NCI-H1092 treated with DMSO at 0.1 percent for 48 hours (cell line): Measurements from ENCODE around the gene ACAD11.
A peak's percentile ranks its signal among the peaks of the same experiment; 100 is the strongest.

Source experiments
- DNase-seq: peaks from one replicate; lab custom pipeline; 2025; lab: John Stamatoyannopoulos, UW

The ACAD11 gene

GRCh38 chr3:132555306-132556035 is 104.1 kb downstream of the ACAD11 start:
- no peak for DNase-seq

GRCh38 chr3:132554437-132554836 is 105.2 kb downstream of the ACAD11 start:
- peak; percentile 78 for DNase-seq

DNA sequence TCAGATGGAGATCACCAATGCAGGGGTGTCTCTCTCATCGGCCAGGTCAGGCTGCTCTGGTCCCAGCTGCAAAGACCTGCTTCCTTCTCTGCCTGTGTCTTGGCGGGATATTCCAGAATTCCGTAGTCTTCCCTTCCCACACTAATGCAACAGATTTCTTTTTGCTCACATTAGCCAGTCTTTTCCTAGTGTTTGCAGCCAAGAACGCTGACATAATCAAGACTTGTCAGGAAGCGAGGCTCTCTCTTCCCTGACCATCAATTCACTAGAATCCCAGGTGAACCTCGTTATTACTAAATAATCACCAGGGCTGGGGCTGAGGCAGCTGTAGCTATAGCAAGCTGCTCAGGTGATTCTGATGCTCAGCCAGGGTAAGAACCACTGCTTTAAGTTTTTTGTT is 105.8 kb downstream of the ACAD11 start:
- no peak for DNase-seq

- no peak for DNase-seq
These were observed 108.9 kb downstream of the ACAD11 start for GRCh38 chr3:132550579-132551305.

- DNase-seq, result no peak
These were observed 109.6 kb downstream of the ACAD11 start for GRCh38 chr3:132549890-132550578.

GRCh38 chr3:132549169-132549568 is 110.4 kb downstream of the ACAD11 start:
- no peak for DNase-seq

GRCh38 chr3:132545471-132545870 is 114.1 kb downstream of the ACAD11 start:
- DNase-seq, result no peak

- DNase-seq, result no peak
These were observed 115.5 kb downstream of the ACAD11 start for GRCh38 chr3:132544130-132544529.

GRCh38 chr3:132543011-132543739 is 116.4 kb downstream of the ACAD11 start:
- no peak for DNase-seq

GRCh38 chr3:132542577-132542976 is 117.0 kb downstream of the ACAD11 start:
- DNase-seq, result no peak

GRCh38 chr3:132539681-132540080 is 119.9 kb downstream of the ACAD11 start:
- DNase-seq, result no peak

DNA sequence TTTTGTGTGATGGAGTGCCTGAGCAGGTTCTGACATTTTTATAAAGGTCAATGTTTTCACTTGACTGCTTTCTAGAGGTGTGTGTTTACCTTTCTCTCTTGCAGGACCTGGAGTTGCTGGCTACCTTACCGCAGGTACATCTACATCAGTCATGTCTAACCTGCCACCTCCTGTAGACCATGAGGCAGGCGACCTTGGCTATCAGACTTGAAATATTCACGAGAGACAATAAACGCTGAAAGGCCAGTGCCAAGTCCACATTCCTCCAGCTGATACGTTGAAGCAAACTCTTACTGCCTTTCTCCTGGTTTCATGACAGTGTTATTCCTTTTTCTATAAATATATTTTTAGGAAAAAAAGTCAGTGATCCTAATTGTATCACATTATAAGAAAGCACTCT is 121.5 kb downstream of the ACAD11 start:
- no peak for DNase-seq

- DNase-seq, result no peak
These were observed 122.3 kb downstream of the ACAD11 start for GRCh38 chr3:132537297-132537696.

- DNase-seq, result no peak
These were observed 123.0 kb downstream of the ACAD11 start for GRCh38 chr3:132536442-132537153.

GRCh38 chr3:132535575-132536441 is 123.8 kb downstream of the ACAD11 start:
- peak; percentile 47 for DNase-seq

DNA sequence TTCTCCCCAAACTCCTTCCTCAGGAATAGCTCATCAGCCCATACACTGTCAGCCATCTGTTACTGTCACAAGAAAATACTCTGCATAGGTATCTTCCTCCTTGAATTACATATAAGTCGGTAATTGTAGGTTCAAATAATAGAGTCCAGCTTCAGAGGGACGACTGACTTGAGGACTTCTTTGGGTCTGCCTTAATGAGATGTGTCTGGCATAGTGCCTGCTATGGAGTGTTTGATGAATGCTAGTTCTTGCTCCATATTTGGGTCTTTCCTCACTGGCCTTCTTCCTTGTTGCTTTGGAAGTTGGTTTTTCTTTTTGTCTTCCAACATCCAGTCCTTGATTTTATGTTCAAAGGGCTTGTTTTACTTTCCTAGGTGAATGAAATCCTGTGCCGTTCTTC is 129.0 kb downstream of the ACAD11 start:
- no peak for DNase-seq

DNA sequence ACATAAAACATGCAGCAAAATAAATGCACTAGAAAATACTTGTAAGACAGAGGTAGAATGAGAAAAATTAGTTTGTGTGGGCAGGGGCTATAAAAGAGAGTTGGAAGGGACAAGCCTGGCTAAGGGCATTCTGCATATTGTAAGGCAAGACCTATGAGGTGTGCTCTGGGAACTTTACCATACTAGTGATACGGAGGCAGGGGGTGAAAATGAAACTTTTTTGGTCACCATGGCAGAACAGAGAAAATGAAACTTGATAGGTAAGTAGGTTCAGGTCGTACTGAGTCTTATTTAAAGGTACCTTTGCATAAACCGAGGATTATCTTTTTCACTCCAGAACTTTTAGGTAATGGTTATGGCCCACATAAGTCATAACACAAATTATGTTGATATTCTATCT is 137.3 kb downstream of the ACAD11 start:
- no peak for DNase-seq

GRCh38 chr3:132521901-132522300 is 137.7 kb downstream of the ACAD11 start:
- no peak for DNase-seq

DNA sequence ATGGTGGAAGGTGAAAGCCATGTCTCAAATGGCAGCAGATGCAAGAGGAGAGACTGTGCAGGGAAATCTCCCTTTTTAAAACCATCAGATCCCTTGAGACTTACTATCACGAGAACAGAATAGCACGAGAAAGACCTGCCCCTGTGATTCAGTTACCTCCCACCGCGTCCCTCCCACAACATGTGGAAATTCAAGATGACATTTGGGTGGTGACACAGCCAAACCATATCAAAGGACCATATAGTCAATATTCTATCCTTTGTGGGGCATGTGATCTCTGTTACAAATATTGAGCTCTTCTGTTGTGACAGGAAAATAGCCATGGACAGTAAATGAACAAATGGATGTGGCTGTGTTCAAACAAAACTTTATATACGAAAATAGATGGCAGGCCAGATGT is 139.7 kb downstream of the ACAD11 start:
- DNase-seq, result peak; percentile 59

DNA sequence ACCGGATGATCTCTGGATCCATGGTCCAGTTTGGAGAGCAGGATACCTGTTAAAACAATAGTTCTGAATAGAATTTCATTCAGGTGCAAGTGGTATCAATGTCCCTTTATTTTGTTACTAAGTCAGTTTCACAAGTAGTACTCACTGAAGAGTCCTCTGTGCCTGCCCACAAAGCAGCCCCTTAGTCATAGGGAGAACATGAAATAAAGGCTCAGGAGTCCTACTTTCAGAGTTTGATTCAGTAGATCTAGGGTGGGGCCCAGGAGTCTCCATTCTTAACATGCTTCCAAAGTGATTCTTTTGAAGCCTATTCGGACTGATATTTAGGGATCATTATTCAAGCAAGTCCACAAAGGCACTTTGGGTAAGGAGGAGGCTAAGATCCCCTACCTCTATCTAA is 142.3 kb downstream of the ACAD11 start:
- DNase-seq, result no peak

DNA sequence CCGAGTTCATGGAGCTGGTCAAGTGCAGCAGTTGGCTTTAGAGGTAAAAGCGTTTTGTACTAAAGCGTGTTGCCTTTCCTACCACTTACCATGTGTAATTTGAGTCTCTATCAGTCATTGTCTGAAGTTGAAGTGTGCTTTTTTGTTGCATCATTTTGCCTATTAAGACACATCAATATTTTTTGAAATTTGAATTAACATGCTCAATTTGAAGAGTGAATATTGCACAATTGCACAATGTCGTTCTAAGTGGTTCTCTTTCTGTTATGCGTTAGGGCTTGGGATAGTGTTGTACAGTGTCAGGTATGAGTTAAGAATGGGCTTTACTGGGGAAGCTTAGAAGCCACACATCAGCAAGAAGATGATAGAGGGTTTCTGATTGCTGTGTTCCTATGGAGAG is 146.6 kb downstream of the ACAD11 start:
- DNase-seq, result no peak
